GM18511 (cell line): ENCODE measurements around the gene RAX2.

Source experiments
- ATAC-seq: cut with Tn5 transposase; IDR thresholded peaks from one replicate; pipeline ENCODE4 v1.9.1; 2021; ENCODE audit warnings: mild to moderate bottlenecking, moderate library complexity; ENCODE audit not compliant: unreplicated experiment

Gene RAX2

GRCh38 chr19:3801412-3802096 is 29.5 kb upstream of the RAX2 start:
- ATAC-seq = no peak

- no peak for ATAC-seq
Observed at GRCh38 chr19:3800996-3801395, 29.0 kb upstream of the RAX2 start.

- ATAC-seq = no peak
Observed at GRCh38 chr19:3798137-3798536, 26.1 kb upstream of the RAX2 start.

- ATAC-seq = no peak
Observed at GRCh38 chr19:3796358-3796757, 24.3 kb upstream of the RAX2 start.

GRCh38 chr19:3793799-3794198 is 21.8 kb upstream of the RAX2 start:
- no peak for ATAC-seq

- ATAC-seq = no peak
Observed at GRCh38 chr19:3792114-3792513, 20.1 kb upstream of the RAX2 start.

GRCh38 chr19:3790941-3791340 is 18.9 kb upstream of the RAX2 start:
- no peak for ATAC-seq

GRCh38 chr19:3790209-3790734 is 18.2 kb upstream of the RAX2 start:
- no peak for ATAC-seq

GRCh38 chr19:3788996-3789778 is 17.2 kb upstream of the RAX2 start:
- no peak for ATAC-seq

- ATAC-seq = no peak
Observed at GRCh38 chr19:3785938-3786824, 14.2 kb upstream of the RAX2 start, which contains the start of gene MATK. MATK (minus strand) TSS chr19:3786381; CDS start chr19:3785135, 1,246 bp downstream.

- ATAC-seq = no peak
Observed at GRCh38 chr19:3785451-3785937, 13.5 kb upstream of the RAX2 start.

GRCh38 chr19:3784607-3785450 is 12.8 kb upstream of the RAX2 start:
- ATAC-seq = no peak

- ATAC-seq = no peak
Observed at GRCh38 chr19:3783660-3784584, 11.9 kb upstream of the RAX2 start.

- ATAC-seq = no peak
Observed at GRCh38 chr19:3782903-3783302, 10.9 kb upstream of the RAX2 start.

- ATAC-seq = no peak
Observed at GRCh38 chr19:3782330-3782729, 10.3 kb upstream of the RAX2 start.

- no peak for ATAC-seq
Observed at GRCh38 chr19:3781603-3782002, 9.6 kb upstream of the RAX2 start.

GRCh38 chr19:3780786-3781304 is 8.8 kb upstream of the RAX2 start:
- ATAC-seq = no peak

- no peak for ATAC-seq
Observed at GRCh38 chr19:3778899-3779723, 7.1 kb upstream of the RAX2 start.
